Parathyroid adenoma (tissue), 2 donors: Measurements from ENCODE around the gene PRRG4.

Experiments
- H2AFZ ChIP-seq: fragments of 300-600 bp; sonication (generic); one replicate; pipeline ENCODE4 v1.7.0; 2017; ENCODE audit warnings: antibody characterized with exemption, mild to moderate bottlenecking
- H3K27ac ChIP-seq: fragments of 300-600 bp; sonication (generic); one replicate; pipeline ENCODE4 v1.7.0; 2017
- H3K27me3 ChIP-seq: fragments of 300-600 bp; sonication (generic); one replicate; pipeline ENCODE4 v1.7.0; 2017; ENCODE audit warnings: low read length; ENCODE audit not compliant: control insufficient read depth, insufficient read depth
- H3K36me3 ChIP-seq: fragments of 300-600 bp; sonication (generic); one replicate; pipeline ENCODE4 v1.7.0; 2017; ENCODE audit warnings: low read length; ENCODE audit not compliant: control insufficient read depth, insufficient read depth
- H3K4me1 ChIP-seq: fragments of 300-600 bp; sonication (generic); one replicate; pipeline ENCODE4 v1.7.0; 2017; ENCODE audit warnings: control low read depth
- H3K4me2 ChIP-seq: fragments of 300-600 bp; sonication (generic); one replicate; pipeline ENCODE4 v1.7.0; 2017; ENCODE audit warnings: low read length
- H3K4me3 ChIP-seq: fragments of 300-600 bp; sonication (generic); one replicate; pipeline ENCODE4 v1.7.0; 2017; ENCODE audit warnings: low read depth, low read length
- H3K79me2 ChIP-seq: fragments of 300-600 bp; sonication (generic); one replicate; pipeline ENCODE4 v1.7.0; 2017; ENCODE audit warnings: control low read depth
- H3K9ac ChIP-seq: fragments of 300-600 bp; sonication (generic); one replicate; pipeline ENCODE4 v1.7.0; 2017; ENCODE audit warnings: mild to moderate bottlenecking
- H3K9me3 ChIP-seq: fragments of 300-600 bp; sonication (generic); one replicate; pipeline ENCODE4 v1.7.0; 2017; ENCODE audit warnings: low read length; ENCODE audit not compliant: control insufficient read depth
- CTCF ChIP-seq: fragments of 300-600 bp; sonication (generic); IDR thresholded peaks from one replicate; pipeline ENCODE4 v1.7.0; 2017; ENCODE audit warnings: antibody characterized with exemption, mild to moderate bottlenecking
- donor health status: primary hyperparathyroidism.

PRRG4 gene

GRCh38 chr11:32796425-32796824 is 33.3 kb upstream of the PRRG4 start:
- no peak overlapping the region for H3K27ac ChIP-seq
- TF ChIP-seq CTCF: no peak
- H3K4me2 ChIP-seq: no peak overlapping the region
- H3K27me3 ChIP-seq: no peaks in the 10 kb centered on the region
- no peak overlapping the region for H3K9ac ChIP-seq
- no peak overlapping the region for H3K4me3 ChIP-seq
- no peak overlapping the region for H2AFZ ChIP-seq
- H3K36me3 ChIP-seq: no peaks in the 10 kb centered on the region
- H3K4me1 ChIP-seq: no peaks in the 10 kb centered on the region
- no peaks in the 10 kb centered on the region for H3K9me3 ChIP-seq
- H3K79me2 ChIP-seq: no peaks in the 10 kb centered on the region

GRCh38 chr11:32809313-32809712 is 20.4 kb upstream of the PRRG4 start:
- peak; percentile 38 for TF ChIP-seq CTCF
- no peaks in the 10 kb centered on the region for H3K27me3 ChIP-seq
- no peaks in the 10 kb centered on the region for H3K9me3 ChIP-seq
- no peaks in the 10 kb centered on the region for H3K79me2 ChIP-seq
- H3K4me1 ChIP-seq: no peaks in the 10 kb centered on the region
- no peak overlapping the region for H2AFZ ChIP-seq
- no peak overlapping the region for H3K4me3 ChIP-seq
- H3K36me3 ChIP-seq: no peaks in the 10 kb centered on the region
- no peak overlapping the region for H3K27ac ChIP-seq
- H3K9ac ChIP-seq: no peak overlapping the region
- H3K4me2 ChIP-seq: no peak overlapping the region

GRCh38 chr11:32817181-32817851 is 12.4 kb upstream of the PRRG4 start:
- H3K9ac ChIP-seq: no peak overlapping the region
- no peaks in the 10 kb centered on the region for H3K9me3 ChIP-seq
- H3K79me2 ChIP-seq: no peaks in the 10 kb centered on the region
- H3K27ac ChIP-seq: no peak overlapping the region
- no peaks in the 10 kb centered on the region for H3K27me3 ChIP-seq
- no peak overlapping the region for H3K4me2 ChIP-seq
- no peak overlapping the region for H3K4me3 ChIP-seq
- no peak for TF ChIP-seq CTCF
- no peaks in the 10 kb centered on the region for H3K4me1 ChIP-seq
- no peaks in the 10 kb centered on the region for H3K36me3 ChIP-seq
- no peak overlapping the region for H2AFZ ChIP-seq

- no peaks in the 10 kb centered on the region for H3K4me1 ChIP-seq
- no peaks in the 10 kb centered on the region for H3K36me3 ChIP-seq
- TF ChIP-seq CTCF: no peak
- H3K4me3 ChIP-seq: no peak overlapping the region
- no peaks in the 10 kb centered on the region for H3K79me2 ChIP-seq
- no peaks in the 10 kb centered on the region for H3K9me3 ChIP-seq
- H3K4me2 ChIP-seq: no peak overlapping the region
- no peak overlapping the region for H2AFZ ChIP-seq
- no peaks in the 10 kb centered on the region for H3K27me3 ChIP-seq
- H3K27ac ChIP-seq: no peak overlapping the region
- no peak overlapping the region for H3K9ac ChIP-seq
Measured at GRCh38 chr11:32817852-32818183, 11.9 kb upstream of the PRRG4 start.

GRCh38 chr11:32819187-32819586 is 10.5 kb upstream of the PRRG4 start:
- Histone ChIP-seq H3K27ac (no peak overlapping the region), H3K9ac (no peak overlapping the region), H3K4me2 (no peak overlapping the region), H3K36me3 (no peaks in the 10 kb centered on the region), H3K27me3 (no peaks in the 10 kb centered on the region), H3K79me2 (no peaks in the 10 kb centered on the region), H3K4me3 (no peak overlapping the region), H2AFZ (no peak overlapping the region), H3K9me3 (no peaks in the 10 kb centered on the region), H3K4me1 (no peaks in the 10 kb centered on the region)
- TF ChIP-seq CTCF: no peak
